NCI-H1436 (cell line): ENCODE data around the gene ME3.
"Not testable (repeated sequence)": the region's sequence is repeated elsewhere in the genome, so short reads cannot be mapped to it uniquely, and the experiment has no call there.

Experiments used
- DNase-seq: peaks from one replicate; lab custom pipeline; 2025; lab: John Stamatoyannopoulos, UW

Gene ME3

DNA sequence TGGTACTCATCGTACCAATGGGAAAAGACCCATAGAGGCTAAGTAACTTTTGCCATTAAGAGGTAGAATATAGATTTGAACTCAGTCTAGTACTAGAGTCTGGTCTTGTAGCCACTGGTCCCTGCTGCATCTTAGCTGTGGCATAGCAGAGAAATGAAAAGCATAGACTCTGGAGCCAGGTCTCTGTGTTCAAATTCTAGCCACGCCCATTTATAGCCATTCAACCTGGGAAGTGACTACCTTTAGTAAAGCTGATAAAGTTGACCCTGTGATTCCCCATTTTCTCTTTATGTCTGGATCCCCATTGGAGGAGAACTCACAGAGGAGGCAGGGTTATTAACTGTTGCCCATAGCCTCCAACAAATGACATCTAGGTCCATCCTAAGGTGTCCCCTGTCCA lies 113.6 kb downstream of the ME3 start:
- DNase-seq: no peak

DNA sequence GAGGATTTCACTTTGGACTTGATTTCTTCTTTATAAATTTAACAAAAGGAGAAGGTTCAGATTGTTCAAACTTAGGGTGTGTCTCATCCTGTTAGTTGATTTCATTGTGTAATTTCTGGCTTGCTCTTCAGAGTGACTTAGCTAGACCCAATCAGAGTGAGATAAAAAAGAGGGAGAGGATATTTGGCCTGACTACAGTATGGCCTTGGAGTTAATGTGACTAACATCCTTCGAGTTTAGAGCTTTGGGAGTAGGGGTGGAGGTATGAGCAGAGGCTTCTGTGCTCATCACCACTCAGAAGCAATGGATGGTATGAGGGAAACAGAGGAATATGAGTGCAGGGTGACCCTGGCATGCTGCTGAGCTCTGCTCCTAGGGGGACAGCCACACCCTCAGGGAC lies 114.2 kb downstream of the ME3 start:
- no peak for DNase-seq

DNA sequence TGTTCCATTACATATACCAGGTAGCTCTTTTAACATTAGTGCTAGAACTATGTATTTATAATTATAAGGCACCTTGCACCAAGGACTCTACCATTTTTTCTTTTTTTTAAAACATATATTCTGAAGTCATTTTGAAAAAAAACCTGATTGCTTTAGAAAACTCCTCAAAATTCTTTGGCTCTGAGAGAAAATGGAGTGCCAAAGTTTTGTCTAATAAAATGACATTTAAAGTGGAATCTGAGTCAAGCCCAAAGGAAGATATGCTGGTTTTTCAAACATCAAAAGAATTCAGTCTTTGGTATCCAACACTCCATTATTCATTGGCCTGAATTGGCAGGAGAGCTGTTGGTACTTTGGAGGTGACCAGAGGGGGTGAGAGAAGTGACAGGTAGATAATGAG lies 116.5 kb downstream of the ME3 start:
- DNase-seq: no peak

DNA sequence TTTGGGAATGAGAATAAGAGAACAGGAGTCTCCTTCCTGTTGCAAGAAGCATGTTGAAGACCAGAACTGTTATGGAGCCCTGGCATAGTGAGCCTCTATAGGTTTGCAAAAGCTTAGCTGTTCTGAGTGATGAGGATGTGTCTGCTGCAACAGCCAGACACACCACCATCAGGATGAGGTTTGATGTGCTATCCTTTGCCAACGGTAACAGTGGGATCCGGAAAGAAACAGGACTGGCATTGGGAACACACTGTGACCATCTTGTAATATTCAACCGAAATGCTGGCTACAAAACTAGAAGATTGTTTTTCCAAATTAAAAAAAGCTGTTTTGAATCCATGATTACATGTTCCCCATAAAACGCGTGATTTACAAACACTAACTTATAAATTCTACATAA lies 117.0 kb downstream of the ME3 start:
- DNase-seq: no peak

DNA sequence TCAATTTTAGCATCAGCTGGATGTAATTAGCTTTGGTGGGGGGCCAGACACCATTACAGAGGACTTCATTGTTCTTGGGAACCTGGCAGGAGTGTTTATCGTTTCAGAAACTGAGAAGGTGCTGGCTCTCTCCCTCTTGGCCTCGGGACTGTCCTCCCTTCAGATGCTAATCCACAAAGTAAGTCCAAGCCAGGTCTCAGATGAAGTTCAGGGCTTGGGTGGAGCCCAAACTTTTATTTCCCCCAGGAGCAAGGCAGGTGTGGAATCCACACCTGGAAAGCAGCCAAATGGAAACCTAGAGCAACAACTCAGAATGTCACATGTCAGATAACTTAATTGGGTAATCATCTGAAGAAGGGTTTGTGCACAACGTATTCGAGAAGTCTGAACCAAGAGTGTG lies 119.2 kb downstream of the ME3 start:
- no peak for DNase-seq

DNA sequence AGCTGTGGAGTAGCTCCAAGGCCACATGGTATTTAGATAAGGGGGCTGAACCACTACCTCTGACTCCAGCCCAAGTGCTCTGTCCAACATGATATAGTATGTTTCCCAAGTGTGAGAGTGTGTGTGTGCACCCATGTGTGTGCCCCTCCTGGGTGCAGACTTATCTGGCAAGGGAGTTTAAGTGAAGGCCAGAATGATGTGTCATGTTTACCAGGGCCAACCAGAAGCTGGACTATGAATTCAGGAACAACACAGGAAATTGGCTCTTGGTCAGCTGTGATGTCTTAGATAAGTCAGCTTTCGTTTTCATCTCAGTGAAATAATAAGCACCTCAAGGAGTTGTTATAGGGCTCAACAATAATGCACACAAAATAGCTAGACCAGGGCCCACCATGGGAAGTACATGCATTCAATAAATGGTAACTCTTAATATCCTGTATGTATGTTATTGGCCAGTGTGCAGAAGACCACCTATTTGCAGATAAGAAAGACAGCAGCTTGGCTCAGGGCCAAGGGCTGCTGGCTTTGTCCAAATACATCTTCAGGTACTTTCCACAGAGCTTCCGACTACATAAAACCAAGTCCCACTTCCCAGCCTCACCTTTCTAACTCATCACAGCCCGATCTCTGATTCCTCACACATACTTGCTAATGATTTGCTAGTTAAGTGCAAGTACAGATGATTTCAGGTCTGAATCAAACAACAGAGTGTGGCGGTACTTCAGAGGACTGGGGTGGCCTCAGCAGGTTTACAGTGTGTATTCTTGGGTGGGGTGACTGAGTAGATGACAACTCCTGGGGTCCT lies 120.9 kb downstream of the ME3 start:
- no peak for DNase-seq

DNA sequence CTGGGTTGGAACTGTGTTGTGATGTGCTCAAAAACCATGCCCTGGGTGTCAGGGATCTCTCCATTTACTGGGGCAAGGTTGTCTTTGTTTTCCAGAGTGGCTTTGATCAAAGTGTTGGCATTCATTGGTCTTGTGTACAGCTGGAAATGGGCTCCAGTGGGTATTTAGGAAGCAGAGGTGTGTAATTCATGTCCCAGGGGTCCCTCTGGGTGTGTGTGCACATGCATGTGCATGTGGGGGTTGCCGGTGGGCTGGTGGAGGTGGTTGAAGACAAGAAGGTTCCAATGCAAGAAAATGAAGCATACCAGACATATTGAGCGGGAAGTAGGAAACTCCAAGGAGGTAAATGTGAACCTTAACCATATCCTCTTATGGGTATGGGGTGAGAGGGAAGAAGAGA lies 121.7 kb downstream of the ME3 start:
- DNase-seq: no peak

DNA sequence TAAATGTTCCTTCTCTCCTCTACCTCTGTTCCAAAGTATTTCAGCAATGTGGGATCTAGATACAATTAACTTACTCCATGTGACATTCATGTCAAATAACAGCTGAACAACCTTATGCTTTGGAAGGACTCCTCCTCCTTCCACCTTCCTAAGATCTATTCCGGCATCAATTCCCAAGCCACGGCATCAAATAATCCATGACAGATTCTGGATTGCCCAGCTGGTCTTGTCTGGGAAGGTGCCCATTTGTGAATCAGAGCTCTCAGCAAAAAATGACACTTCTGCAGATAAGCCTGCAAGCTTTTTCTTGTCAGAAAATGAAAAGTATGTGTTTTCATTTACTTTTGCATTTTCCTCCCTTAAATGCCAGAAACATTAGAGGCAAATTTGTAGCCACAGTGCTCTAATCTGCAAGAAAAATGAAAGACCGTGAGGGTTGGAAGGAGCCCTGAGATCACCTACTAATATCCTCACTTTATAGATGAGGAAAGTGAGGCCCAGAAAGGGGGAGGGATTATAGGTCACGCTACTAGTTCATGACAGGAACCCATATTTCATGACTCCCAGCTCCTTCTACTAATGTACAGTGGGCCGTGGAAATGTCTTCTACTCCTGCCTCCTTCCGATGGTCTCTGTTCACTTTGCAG lies 124.0 kb downstream of the ME3 start:
- no peak for DNase-seq

DNA sequence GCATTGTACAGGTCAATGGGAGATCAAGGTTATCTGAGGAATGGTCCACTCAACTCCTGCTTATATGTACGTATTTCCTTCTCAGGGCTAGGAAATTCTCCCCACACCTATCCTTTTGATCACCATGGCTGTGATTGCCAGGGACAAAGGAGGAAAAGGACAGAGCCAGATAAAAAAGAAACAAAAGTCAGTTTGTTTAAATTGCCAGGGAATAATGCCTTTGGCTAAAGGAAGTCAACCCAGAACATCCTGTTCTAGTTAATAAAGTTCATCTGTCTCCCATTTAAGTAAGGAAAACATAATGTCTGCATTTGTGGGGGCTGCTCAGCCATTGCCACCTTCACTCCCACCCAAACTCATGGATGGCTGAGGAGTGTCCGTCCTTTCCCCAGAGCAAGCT lies 124.7 kb downstream of the ME3 start:
- DNase-seq: no peak

DNA sequence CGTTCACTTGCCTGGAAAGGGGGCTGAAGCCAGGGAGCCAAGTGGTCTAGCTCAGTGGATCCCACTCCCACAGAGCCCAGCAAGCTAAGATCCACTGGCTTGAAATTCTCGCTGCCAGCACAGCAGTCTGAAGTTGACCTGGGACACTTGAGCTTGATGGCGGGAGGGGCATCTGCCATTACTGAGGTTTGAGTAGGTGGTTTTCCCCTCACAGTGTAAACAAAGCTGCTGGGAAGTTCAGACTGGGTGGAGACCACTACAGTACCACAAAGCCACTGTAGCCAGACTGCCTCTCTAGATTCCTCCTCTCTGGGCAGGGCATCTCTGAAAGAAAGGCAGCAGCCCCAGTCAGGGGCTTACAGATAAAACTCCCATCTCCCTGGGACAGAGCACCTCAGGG lies 131.1 kb downstream of the ME3 start:
- DNase-seq: not testable (repeated sequence)

DNA sequence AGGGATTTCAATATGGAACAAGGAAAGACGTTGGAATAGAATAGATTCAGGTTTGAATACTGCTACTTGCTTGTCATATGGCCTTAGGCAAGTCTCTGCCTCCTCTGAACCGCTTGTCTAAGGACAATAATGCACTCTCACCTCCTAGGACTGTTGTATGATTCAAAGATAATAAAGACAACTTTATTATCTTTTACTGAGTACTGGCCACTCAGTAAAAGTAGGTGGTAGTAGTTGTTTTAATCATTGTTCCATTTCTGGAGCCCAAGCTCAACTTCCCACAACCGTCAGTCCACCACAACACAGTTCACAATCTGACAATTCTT lies 134.2 kb downstream of the ME3 start:
- no peak for DNase-seq

DNA sequence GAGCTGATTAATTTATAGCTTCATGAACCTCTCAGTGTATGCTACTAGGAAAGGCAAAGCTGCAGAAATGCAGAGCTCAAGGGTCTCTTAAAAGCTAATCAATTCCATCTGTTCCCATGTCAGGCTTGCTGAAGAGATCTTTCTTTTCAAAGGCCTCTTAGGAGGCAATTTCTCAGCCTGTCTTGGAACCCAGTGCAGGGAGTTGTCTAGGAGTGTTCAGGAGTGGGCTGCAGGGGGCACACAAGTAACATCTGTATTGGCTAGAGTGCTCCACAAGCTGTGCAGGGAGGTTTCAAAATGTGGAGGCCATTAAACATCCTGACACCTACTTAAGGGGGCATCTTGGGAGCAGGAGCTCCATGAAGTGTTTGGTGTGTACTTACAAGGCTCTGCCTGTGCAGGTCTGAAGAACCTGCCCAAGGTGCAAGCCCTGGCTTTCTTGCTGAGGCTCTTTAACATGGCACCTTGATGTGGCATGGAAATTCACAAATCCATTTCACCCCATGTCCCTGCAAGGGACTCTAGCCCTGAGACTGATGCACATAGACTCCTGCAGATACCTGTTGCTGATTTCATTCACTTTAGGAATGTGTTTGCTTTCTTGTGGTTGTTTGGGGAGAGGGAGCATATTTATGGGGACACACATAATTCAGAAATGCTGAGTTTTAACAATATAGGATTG lies 134.7 kb downstream of the ME3 start:
- DNase-seq: no peak

DNA sequence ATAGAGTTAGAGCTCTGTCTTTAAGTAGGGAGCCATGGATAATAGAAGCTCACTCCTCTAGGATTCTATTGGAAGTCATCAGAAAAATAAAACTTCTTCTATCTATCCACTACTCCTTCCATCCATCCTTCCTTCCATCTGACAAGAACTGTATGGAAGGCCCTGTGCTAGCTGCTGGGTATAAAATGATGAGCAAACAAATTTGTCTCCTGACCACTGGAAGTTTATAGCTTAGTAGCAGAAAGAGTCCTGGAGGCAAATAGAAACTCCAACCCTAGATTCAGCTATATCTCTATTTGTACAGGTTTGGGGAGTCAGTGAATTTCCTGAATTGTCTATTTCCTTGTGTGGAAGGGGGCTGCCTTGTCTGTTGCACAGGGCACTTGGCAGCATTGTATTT lies 136.6 kb downstream of the ME3 start:
- DNase-seq: no peak

DNA sequence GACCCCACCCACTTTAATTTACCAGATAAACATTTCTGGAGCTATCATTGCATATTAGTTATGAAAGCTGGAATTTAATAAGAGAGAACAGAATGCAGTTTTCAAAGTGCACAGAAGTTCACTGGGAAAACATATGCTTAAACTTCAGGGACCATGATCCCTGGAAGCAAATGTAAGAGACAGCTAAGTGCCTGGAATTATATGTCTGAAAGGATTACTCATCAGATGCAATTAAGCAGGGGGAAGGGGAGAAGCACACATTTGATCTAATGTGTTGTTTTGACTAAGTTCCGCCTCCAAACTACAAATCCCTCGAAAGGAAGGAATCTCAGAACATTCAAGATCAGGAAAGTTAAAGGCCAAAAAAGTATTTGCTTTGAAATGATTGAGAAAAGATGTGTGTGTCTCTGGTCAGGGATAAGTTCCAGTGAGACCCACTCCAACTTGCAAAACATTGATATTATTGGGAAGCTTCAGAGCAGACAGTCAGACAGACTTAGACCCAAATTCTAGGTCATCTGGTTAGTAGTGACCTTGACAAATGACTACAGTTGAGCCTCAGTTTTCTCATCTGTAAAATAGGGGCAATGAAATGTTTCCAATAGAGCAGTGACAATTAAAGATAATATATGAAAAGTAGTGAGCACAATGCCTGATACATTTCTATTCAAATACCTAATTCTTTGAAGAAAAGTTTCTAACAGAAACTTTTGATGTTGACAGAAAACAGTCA lies 147.6 kb downstream of the ME3 start:
- no peak for DNase-seq

DNA sequence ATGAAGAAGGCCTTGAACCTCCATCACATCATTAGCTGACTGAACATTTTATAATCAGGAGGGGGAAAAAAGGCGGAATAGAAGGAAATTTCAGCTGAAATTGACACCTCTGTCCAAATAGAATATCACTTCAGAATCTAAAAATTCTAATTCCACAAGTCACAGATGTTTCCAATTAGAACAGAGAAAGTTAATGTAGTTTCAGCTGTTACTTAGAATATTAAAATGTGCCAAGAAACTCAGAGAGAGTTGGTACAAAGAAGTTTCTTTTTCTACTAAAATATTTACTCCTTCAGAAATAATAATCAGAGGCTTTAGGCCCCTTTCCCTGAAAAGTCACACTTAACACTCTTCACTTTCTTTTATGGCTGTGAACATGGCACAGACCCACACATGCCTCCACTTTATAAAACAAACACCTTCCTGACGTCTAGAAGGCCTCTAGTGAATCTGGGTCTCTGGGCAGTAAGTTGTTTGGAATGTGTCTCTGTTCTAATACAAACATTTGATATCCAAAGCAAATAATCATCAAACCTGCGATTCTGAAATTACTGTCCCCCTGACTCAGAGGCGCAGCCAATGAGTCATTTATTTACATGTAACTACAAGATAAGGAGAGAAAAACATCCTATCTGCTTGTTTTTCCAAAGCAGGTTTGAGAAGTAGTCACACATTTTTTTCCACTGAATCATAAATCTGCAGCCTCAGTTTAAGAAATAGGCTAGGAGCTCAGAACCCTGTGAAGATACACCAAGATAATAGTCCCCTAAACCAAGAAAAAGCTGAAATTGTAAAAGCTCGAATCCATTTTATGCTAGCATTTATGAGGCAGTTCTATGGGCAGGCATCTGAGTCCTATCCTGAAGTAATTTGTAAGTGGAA lies 148.4 kb downstream of the ME3 start:
- no peak for DNase-seq

DNA sequence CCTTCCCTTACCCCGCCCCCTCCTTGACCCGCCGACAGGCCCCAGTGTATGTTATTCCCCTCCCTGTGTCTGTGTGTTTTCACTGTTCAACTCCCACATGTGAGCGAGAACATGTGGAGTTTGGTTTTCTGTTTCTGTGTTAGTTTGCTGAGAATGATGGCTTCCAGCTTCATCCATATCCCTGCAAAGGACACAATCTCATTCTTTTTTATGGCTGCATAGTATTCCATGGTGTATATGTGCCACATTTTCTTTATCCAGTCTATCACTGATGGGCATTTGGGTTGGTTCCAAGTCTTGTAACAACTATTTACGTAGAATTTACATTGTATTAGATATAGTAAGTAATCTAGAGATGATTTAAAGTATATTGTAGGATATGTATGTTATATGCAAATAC lies 149.9 kb downstream of the ME3 start:
- DNase-seq: not testable (repeated sequence)

DNA sequence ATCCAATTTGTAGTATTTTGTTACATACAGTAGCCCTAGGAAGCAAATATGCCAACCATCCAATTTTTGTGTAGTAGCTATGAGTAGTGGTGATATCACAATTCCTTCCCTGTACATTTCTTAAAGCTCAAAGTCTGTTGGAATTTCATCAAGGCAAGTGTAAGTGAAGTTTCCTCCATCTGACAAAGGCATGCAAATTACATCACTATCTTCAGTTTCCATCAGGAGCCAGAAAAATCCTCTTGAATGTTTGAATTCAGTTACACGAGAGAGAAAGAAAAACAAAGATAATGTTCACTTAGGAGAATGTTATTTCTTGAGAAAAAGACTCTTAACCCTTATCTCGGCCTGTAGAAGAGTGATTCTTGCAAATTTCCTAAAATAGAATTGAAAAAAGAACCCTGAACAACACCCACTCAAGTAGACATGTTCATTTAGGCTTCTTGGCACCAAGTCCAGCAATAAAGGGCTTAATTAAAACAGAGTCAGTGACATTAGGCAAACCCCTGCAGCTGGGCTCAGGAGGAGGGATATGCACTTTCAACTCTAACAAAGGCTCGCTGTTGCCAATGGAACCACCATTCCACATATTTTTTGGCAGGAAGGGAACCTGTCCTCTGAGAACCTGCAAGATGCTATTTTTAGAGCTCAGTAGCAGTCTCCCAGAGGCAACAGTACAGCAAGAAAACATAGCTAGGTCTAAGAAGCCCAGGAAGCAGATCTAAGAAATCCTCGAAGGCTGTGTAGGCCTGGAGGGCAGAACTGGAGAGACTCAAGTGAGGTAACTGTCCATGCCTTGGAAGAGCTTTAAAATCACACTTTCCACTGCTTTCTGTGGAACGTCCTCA lies 153.1 kb downstream of the ME3 start:
- DNase-seq: no peak

DNA sequence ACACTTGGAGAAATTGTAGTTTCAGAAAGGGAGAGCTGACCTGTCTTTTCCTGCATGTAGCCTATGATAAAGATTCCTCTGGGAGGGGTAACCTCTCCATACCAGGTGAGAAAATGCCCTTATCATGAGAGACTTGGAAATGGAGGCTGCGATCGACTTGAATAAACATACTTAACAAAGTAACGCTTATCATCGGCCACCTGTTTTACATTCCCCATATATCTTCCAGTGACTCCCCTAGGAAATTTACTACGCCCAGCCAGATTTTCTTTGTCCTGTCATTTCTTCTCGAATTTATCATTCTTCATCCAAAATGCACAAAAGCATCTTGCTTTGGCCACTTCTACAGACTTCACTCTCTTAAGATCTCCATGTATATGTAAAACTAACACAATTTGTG lies 154.2 kb downstream of the ME3 start:
- no peak for DNase-seq

DNA sequence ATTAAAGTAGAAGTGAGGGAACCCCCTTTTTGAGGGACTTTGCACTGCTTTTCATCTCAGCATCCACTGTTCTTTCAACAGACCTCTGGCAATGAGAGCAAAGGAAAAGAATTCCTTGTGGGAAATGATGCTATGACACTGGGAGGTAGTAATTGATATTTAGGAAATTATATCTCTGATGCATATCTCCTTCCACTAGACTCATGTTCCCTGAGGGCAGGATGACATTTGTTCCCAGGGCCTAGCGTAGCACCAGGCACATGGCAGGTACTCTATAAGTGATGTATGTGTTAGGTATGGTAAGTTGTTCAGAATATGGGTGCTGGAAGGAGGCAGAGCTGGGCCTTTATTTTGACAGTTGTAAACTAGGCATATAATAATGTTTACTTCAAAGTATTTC lies 154.9 kb downstream of the ME3 start:
- DNase-seq: no peak

DNA sequence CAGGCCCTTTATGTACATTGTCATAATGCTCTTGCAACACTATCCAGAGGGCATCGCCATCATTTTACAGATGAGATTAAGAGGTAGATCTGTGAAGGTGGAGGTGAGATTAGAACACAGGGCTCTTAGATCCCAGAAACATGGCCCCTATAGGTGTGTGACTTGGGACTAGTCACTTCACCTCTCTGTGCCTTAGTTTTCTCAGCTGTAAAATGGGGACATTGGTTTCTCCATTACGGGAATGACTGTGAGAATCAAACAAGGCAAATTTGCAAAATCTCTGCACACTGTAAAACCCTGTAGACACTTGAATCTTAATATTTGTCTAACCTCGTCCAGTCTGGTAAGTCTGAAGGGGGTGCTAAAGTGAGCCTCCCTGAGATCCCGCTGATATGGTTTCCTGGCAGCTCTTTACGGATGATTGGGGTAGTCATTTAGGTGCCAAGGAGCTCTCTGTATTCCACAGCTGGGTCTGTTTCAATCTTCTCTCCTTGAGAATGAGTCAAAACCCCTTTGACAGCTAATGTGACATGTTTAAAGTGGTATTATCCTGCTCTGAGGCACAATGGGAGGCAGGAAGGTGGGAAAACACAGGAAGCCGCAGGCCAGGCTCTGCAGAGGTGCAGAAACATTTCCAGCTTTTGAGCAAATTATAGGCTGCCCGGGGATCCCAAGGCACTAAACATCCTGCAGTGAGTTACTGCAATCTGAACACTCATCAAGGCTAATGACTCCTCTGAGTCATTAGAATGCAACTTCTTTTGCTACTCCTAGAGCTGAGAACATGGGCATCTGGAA lies 156.9 kb downstream of the ME3 start:
- DNase-seq: no peak
